Measurements from ENCODE around the gene NTM.
A peak's percentile ranks its signal among the peaks of the same experiment; 100 is the strongest.

The NTM gene

GRCh38 chr11:132101881-132102280 is 731.5 kb downstream of the NTM start:
- TF ChIP-seq CTCF (IDR thresholded peaks at IDR 0.05; ENCODE audit: insufficient read depth, low read depth, low read length, missing control alignments), result no peak
- H3K4me3 ChIP-seq (ENCODE audit: low read depth, low read length), result no peak overlapping the region
- no peak for DNase-seq (ENCODE audit: low read depth)

DNA sequence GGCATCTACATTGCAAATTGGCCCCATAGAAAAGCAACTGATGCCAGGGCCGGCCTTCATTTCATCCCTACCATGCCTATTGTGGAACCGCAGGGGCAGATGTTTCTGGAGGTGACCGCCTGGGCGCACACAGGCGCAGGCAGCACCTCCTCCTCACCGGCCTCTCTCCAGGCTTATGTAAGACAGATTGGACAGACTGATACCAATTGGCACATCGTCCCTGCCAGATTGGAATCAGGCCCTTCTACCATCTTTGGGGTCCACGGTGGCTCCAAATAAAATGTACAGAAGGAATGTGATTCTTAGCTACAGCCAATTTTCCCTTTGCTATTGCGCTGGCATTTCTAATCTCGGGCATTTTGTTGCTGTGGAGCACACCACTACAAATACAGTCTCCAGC is 732.6 kb downstream of the NTM start:
- DNase-seq (ENCODE audit: low read depth), result no peak
- no peak overlapping the region for H3K4me3 ChIP-seq (ENCODE audit: low read depth, low read length)
- TF ChIP-seq CTCF (IDR thresholded peaks at IDR 0.05; ENCODE audit: insufficient read depth, low read depth, low read length, missing control alignments), result no peak

DNA sequence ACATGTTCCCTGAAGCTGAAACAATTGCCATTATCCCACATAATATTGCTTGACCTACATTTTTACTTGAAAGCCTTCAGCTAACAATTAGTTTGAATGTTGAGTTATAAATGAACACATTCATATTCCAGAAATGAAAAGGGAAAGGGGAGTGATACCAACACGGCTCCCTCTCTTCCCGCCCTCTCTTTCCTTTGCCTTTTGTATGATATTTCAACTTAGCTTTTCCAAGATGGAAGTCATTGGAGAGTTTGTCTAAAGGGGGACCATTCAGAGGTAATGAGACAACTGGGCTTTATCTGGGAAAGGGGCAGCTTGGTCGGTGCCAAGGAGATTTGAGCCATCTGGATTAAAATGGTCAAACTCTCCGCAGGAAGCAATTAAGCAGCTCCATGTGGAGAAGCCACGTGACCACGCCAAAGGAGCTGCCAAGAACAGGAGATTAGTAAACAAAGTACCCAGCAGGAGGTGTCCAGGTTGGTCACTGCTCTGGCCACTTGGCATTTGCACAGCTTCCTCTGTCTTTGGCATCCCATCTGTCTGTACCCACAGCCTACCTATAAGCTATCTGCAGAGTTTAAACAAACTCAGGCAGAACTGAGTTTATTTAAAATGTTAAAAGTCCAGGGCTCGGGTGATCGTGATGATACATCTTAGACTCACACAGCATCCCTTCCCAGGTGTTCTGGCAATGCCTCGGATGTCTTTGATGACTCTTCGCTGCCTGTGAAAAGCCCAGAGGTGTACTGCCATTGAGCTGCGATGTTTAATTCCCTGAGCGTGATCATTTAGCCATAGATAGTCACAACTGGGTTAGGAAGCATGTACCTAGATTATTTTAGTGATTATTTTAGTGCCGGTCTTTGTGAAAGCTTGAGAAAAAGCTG is 735.9 kb downstream of the NTM start:
- no peak for DNase-seq (ENCODE audit: low read depth)
- H3K4me3 ChIP-seq (ENCODE audit: low read depth, low read length), result no peak overlapping the region
- TF ChIP-seq CTCF (IDR thresholded peaks at IDR 0.05; ENCODE audit: insufficient read depth, low read depth, low read length, missing control alignments), result no peak

- TF ChIP-seq CTCF (IDR thresholded peaks at IDR 0.05; ENCODE audit: insufficient read depth, low read depth, low read length, missing control alignments), result no peak
- DNase-seq (ENCODE audit: low read depth), result no peak
- no peak overlapping the region for H3K4me3 ChIP-seq (ENCODE audit: low read depth, low read length)
These were observed 740.9 kb downstream of the NTM start for GRCh38 chr11:132111316-132111715.

DNA sequence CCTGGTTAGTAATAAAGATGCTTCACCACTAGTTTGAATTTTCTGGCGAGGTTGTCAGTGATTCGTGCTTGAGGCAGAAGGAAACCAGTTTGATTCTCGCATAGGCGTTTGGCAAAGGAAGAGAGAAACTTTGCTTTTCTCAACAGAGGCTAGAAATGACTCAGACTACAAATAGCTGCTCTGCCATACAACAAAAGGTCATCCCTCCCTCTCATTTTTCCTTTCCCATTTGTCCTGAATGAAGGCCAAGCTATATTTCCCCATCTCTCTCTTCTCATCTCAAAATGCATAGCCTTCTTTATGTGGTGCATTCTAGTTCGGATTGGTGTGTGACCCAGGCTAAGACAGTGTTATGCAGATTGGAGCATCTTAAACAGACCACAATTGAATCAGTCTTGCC is 741.4 kb downstream of the NTM start:
- DNase-seq (ENCODE audit: low read depth), result no peak
- TF ChIP-seq CTCF (IDR thresholded peaks at IDR 0.05; ENCODE audit: insufficient read depth, low read depth, low read length, missing control alignments), result no peak
- H3K4me3 ChIP-seq (ENCODE audit: low read depth, low read length), result no peak overlapping the region

DNA sequence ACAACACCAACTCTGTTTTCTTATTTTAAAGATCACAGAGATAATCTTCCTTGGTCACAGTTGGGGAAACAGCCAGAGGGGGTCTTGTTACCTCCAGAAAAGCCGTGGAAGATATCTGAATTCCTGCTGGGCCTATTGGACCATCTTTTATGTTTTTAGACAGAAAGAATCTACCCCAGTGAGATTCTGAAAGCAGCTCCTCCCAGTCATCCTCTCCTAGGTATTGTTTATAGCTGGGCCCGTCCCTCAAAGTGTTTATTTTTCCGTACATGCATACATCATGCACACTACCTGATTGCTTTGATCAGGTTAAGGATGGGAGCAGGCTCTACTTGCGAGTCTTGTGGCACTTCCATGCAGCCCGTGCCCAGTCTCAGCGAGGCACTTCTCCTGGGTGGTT is 742.4 kb downstream of the NTM start:
- TF ChIP-seq CTCF (IDR thresholded peaks at IDR 0.05; ENCODE audit: insufficient read depth, low read depth, low read length, missing control alignments), result no peak
- no peak overlapping the region for H3K4me3 ChIP-seq (ENCODE audit: low read depth, low read length)
- no peak for DNase-seq (ENCODE audit: low read depth)

DNA sequence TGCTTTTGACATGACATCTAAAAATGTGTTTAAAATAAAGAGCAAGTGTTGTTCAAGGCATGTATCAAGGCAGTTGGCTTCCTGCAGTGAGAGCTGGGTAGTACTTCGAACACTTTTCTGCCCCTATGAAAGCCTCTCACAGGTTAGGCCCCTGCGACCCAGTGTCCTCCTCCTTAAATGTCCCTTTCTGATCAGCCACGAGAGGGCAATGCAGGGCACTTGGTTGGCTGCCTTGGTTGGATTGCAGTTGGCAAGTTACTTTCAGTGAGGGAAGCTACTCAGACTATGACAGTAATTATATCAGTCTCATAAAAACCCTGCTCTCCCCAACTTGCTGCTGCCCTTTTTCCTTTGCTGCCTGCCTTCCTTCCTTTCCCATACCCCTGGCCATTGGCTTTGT is 743.8 kb downstream of the NTM start:
- peak; percentile 48 for DNase-seq (ENCODE audit: low read depth)
- H3K4me3 ChIP-seq (ENCODE audit: low read depth, low read length), result no peak overlapping the region
- TF ChIP-seq CTCF (IDR thresholded peaks at IDR 0.05; ENCODE audit: insufficient read depth, low read depth, low read length, missing control alignments), result peak; percentile 42

All from GM12865 (cell line).